ENCODE data around the gene RPH3AL. TPM values are rescaled to one million over a fixed set of nuclear protein-coding genes. Genes with fewer than 3 reads are reported as not detected.

Gene RPH3AL
- polyA plus RNA-seq, 1 experiment = 4.0 TPM

DNA sequence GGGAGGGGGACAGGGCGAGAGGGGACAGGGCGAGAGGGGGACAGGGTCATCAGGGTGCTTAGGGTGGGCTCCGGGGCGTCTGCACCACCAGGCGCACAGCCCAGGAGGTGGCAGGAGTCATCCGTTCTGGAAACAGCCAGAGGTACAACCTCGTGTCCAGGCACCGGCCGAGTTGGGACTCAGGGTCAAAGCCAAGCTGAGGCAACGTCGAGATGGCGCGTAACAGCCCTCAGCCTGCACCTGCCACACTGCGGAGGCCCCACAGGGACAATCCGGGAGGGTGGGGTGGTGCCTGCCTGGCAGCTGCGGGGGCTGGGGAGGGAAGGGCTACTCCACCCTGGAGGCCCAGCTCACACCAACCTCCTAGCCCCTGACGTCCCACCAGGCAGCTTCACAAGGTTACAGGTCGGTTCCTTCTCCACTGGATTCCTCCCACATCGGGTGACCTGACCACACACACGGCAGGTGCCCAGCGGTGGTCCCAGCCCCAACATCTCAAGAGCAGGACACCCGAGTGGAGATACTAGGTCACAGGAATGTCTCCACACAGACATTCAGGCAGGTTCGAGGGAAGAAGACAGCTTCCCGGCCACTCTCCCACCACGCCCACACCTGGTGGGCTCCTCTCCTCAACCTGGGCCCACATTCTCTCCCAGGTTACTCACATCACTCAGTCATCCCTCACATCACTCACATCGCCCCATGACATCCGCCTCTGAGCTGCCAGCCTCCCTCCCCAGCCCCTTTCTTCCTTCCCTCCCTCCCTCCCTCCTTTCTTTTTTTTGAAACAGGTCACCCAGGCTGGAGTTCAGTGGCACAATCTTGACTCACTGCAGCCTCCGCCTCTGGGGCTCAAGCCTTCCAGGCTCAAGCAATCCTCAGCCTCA, 47.3 kb downstream of the RPH3AL start:
- H3K36me3 ChIP-seq (ENCODE audit: control insufficient read depth, insufficient read depth, low read length) = no peaks in the 10 kb centered on the region
- H3K4me3 ChIP-seq (ENCODE audit: low read depth, low read length) = no peak overlapping the region
- TF ChIP-seq, protein P1, sequence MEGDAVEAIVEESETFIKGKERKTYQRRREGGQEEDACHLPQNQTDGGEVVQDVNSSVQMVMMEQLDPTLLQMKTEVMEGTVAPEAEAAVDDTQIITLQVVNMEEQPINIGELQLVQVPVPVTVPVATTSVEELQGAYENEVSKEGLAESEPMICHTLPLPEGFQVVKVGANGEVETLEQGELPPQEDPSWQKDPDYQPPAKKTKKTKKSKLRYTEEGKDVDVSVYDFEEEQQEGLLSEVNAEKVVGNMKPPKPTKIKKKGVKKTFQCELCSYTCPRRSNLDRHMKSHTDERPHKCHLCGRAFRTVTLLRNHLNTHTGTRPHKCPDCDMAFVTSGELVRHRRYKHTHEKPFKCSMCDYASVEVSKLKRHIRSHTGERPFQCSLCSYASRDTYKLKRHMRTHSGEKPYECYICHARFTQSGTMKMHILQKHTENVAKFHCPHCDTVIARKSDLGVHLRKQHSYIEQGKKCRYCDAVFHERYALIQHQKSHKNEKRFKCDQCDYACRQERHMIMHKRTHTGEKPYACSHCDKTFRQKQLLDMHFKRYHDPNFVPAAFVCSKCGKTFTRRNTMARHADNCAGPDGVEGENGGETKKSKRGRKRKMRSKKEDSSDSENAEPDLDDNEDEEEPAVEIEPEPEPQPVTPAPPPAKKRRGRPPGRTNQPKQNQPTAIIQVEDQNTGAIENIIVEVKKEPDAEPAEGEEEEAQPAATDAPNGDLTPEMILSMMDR (IDR thresholded peaks at IDR 0.05; ENCODE audit: insufficient read depth, low read depth, low read length) = no peak
- ChIA-PET POLR2A (no interaction called here), CTCF (no interaction called here)
- no peak for DNase-seq (ENCODE audit: low read depth)
- peaks cover 1% of the 10 kb centered on the region; the same call in 1 of the 2 replicates for H3K27me3 ChIP-seq (ENCODE audit: control insufficient read depth, insufficient read depth, low read length)

DNA sequence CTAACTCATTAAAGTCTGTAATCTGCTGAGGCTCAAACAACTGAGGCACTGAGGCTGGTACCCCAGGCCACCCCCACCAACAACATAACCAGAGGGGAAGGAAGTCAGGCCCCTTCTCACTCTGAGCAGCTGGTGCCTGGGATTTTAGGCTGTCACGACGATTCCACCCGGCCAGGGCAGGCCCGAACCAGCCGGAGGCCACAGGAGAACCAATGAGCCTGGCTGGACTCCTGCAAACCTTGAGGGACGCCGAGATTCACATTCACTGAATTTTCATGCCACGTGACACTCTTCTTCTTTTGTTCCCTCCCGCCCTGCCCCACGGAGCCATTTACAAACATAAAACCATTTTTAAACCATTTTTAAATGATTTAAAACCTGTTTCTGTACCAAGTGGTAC, 48.1 kb downstream of the RPH3AL start:
- ChIA-PET CTCF (no interaction called here), POLR2A (no interaction called here)
- Histone ChIP-seq H3K27me3 (ENCODE audit: control insufficient read depth, insufficient read depth, low read length) (peaks cover 1% of the 10 kb centered on the region; the same call in 1 of the 2 replicates), H3K36me3 (ENCODE audit: control insufficient read depth, insufficient read depth, low read length) (no peaks in the 10 kb centered on the region), H3K4me3 (ENCODE audit: low read depth, low read length) (no peak overlapping the region)
- DNase-seq (ENCODE audit: low read depth) = no peak
- TF ChIP-seq, protein P1 (IDR thresholded peaks at IDR 0.05; ENCODE audit: insufficient read depth, low read depth, low read length) = no peak

DNA sequence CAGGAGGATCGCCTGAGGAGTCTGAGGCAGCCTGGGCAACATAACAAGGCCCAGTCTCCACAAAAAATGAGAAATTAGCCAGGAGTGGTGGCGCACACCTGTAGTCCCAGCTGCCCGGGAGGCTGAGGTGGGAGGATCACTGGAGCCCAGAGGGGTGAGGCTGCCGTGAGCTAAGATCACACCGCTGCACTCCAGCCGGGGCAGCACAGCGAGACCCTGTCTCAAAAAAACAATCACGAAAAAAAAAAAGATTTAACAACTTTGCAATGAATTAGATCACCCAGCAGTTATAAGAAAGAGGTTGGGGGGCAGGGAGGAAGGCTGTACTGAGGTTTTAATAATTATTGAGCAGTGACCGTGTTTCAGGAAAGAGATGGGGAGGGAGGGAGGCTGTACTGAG, 49.4 kb downstream of the RPH3AL start:
- ChIA-PET CTCF (no interaction called here), POLR2A (interaction anchor here (0.7 kb wide), 1 partner anchor 24 kb away, joined by 7 read pairs; no protein-coding TSS in a partner anchor)
- TF ChIP-seq, protein P1 (IDR thresholded peaks at IDR 0.05; ENCODE audit: insufficient read depth, low read depth, low read length) = no peak
- H3K36me3 ChIP-seq (ENCODE audit: control insufficient read depth, insufficient read depth, low read length) = no peaks in the 10 kb centered on the region
- H3K4me3 ChIP-seq (ENCODE audit: low read depth, low read length) = no peak overlapping the region
- no peaks in the 10 kb centered on the region for H3K27me3 ChIP-seq (ENCODE audit: control insufficient read depth, insufficient read depth, low read length)
- no peak for DNase-seq (ENCODE audit: low read depth)

DNA sequence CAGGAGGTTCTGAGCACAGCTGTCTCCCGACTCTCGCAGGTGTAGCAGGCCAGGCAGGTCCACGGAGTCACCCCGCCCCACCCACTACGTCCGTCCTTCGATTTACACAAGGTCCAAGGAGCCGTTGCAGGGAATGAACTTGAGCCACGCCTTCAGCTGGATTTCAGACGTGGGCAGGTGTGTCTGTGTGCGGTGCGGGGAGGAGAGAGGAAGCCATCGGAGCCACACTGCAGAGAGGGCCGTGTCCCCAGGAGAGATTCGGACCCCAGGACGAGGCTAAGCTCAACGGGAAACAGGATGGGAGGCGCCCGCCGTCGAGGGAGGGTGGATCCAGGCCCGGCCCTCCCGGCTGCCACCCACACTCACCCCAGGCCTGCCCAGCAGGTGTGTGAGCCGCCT, 50.3 kb downstream of the RPH3AL start:
- Histone ChIP-seq H3K27me3 (ENCODE audit: control insufficient read depth, insufficient read depth, low read length) (peaks cover 2% of the 10 kb centered on the region; the same call in 1 of the 2 replicates), H3K36me3 (ENCODE audit: control insufficient read depth, insufficient read depth, low read length) (no peaks in the 10 kb centered on the region), H3K4me3 (ENCODE audit: low read depth, low read length) (no peak overlapping the region)
- CTCF ChIA-PET = interaction anchor here (1.1 to 1.2 kb wide), 2 partner anchors 10 to 18 kb away, joined by 4 read pairs; no protein-coding TSS in a partner anchor
- DNase-seq (ENCODE audit: low read depth) = no peak
- TF ChIP-seq, protein P1 (IDR thresholded peaks at IDR 0.05; ENCODE audit: insufficient read depth, low read depth, low read length) = no peak
- POLR2A ChIA-PET = no interaction called here

DNA sequence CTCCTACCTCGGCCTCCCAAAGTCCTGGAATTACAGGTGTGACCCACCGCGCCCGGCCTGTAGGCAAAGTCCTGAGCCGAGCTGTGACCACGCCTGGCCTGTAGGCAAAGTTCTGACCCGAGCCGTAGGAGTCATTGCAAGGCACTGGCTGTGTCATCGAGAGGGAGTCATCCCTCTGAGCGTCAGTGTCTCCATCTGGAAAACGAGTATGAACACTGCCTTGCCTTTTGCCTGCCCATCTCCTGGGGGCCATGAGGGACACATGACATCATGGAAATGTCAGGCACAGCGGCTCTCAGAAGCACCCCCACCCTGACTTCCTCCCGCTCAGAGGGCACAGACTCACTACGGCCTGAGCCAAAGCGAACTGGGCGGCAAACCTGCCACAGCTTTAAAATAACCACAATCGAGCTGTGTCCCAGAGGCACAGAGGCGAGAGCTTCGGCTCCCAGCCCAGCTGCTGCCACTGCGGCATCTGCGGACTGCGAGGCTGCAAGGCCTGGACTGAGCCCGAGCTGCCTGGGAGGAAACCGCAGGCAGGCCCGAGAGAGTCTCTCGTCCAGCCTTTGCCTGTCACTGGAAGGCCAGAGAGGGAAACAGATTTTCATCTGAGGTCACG, 50.8 kb downstream of the RPH3AL start:
- ChIA-PET POLR2A (no interaction called here), CTCF (interaction anchor here (1.1 to 1.2 kb wide), 2 partner anchors 10 to 17 kb away, joined by 4 read pairs; no protein-coding TSS in a partner anchor)
- DNase-seq (ENCODE audit: low read depth) = no peak

More for the DNA sequence above, 50.8 kb downstream of the RPH3AL start:
- Histone ChIP-seq H3K4me3 (ENCODE audit: low read depth, low read length) (no peak overlapping the region), H3K36me3 (ENCODE audit: control insufficient read depth, insufficient read depth, low read length) (no peaks in the 10 kb centered on the region), H3K27me3 (ENCODE audit: control insufficient read depth, insufficient read depth, low read length) (peaks cover 2% of the 10 kb centered on the region; the same call in 1 of the 2 replicates)
- TF ChIP-seq, protein P1 (IDR thresholded peaks at IDR 0.05; ENCODE audit: insufficient read depth, low read depth, low read length) = no peak
